HG02588 (cell line): ENCODE measurements around the gene RTN4RL1.

Experiments
- ATAC-seq: cut with Tn5 transposase; IDR thresholded peaks from one replicate; pipeline ENCODE4 v1.9.1; 2021; ENCODE audit warnings: mild to moderate bottlenecking, moderate library complexity; ENCODE audit not compliant: unreplicated experiment

Gene RTN4RL1

GRCh38 chr17:1956134-1956533 is 69.0 kb downstream of the RTN4RL1 start:
- no peak for ATAC-seq

DNA sequence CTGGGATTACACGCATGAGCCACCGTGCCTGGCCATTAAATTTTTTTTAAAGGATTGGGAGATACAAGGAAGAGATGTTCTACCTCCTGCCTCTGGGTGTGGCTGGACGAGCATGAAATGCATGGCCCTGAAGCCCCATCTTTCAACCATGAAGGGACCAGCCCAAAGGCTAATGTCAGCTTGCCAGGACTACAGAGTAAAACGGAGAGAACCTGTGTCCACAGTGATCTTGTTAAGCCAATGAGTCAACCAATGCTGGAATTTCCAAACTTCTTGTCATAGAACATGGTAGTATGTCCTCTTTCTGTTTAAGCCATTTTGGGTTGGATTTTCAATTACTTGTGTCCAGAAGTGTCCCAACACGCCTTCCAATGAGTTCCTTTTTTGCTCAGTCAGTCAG is 71.3 kb downstream of the RTN4RL1 start:
- ATAC-seq: no peak

DNA sequence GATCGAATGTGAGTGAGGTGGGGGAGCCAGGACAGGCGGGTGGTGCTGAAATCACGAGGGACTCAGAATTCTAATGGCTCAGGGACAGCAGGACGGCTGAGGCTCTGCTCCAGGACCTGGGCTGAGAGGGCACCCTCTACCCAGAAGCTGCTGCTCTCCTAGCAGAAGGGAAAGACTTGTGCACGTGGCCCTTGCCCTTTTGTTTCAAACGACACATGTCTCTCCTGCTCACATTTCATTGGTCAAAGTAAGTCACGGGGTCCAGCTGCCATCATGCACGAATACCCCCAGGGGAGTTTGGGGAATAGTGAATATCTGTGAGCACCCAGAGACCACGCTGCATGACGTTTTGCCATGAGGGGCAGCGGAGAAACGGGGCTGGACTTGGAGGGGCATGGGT is 73.2 kb downstream of the RTN4RL1 start:
- ATAC-seq: no peak

DNA sequence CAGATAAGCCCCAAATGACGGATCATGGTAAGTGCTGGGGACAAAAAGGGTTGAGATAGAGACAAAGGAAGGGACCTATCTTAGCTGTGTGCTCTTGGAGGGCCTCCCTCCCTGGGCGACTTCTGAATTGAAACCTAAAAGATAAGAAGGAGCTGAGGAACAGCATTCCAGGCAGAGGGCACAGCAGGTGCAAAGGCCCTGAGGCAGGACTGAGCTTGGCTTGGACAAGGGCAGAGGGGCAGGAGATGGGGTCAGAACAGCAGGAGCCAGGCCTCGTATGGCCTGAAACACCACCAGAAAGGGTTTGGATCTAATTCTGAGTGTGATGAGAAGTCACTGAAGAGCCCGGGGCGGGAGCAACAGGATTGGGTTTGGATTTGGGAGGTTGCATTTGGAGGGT is 75.4 kb downstream of the RTN4RL1 start:
- no peak for ATAC-seq

DNA sequence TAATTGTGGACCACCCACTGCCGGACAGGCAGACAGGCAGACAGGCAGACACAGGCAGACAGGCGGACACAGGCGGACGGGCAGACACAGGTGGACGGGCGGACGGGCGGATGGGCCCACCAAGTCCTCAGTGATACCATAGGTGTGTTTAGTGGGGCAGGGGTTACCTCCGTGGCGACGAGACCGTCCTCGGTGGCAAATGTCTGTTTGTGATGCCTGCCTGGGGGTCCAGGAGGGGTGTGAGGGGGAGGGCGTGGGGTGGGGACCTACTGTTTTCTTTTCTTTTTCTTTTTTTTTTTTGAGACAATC is 76.7 kb downstream of the RTN4RL1 start:
- no peak for ATAC-seq

DNA sequence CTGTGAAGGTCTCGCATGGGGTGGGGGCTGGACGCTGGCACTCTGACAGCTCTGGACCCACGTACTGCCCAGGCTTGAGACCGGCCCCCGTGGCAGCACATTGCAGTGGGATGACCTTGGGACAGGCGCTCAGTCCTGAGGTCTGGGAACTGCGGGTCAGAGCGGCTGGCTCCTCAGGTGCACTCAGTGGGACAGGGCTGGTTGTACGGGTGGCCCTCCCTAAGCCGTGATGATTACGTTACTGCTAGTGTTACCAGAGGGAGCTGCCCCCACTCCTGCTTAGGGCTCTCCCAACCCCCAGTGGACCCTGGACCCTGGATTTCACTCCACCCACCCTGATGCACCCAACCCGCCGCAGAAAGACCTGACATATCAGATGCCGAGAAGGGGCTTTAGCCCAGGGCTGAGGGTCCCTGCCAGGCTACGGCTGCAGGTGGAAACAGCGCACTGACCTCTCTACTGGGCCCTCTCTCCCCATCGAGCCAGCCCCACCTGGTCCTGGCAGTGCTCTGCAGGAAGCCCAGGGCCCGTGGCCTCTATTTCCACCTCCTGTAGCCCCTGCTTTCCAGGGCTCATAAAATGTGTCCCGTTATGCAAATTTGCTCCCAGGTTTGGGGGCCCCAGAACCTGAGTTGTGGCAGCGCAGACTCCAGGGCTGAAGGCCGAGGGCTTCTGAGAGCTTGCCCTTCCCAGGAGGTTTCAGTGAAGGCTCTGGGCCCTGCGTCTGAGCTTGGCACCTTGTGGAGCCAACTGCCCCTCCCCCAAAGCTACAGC is 77.2 kb downstream of the RTN4RL1 start:
- ATAC-seq: no peak

- no peak for ATAC-seq
These were observed 77.8 kb downstream of the RTN4RL1 start for GRCh38 chr17:1947229-1947742.

- ATAC-seq: no peak
These were observed 78.9 kb downstream of the RTN4RL1 start for GRCh38 chr17:1946021-1946932.

- ATAC-seq: no peak
These were observed 79.5 kb downstream of the RTN4RL1 start for GRCh38 chr17:1945621-1946020.

- ATAC-seq: no peak
These were observed 81.7 kb downstream of the RTN4RL1 start for GRCh38 chr17:1943436-1943831.

DNA sequence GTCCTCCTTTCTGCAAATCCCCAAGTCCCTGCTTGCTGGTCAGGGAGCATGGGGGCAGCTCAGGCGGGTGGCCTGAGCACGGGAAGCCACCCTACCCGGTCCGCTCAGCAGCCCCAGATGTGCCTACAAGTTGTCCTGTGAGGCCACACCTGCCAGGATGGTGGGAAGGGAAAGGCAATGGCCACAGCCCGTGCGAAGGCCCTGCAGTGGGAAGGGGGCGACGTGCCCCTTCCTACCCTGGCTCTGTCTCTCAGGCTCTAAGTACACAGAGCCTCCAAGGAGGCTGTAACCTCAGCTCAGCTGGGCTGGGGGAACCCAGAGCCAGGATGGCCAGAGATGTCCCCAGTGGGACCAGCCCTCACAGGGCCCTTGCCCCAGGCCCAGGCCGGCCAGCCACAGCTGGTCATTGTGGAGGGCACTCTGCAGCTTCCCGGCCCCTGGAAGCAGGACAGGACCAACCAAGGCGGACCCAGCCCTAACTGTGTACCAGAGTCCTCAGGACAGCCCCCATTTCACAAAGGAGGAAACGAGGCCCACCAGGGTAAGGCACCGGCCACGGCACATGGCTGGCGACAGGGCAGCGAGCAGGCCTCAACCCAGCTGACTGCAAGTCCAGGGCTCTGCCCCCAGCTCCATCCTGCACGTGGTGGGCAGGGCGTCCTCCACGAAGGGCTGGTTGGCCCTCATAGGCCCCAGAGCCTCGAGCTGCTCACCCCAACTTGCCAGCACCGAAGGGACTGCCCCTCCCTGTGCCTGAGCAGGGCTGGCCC is 82.3 kb downstream of the RTN4RL1 start:
- no peak for ATAC-seq

GRCh38 chr17:1942066-1942365 is 83.1 kb downstream of the RTN4RL1 start:
- no peak for ATAC-seq

- no peak for ATAC-seq
These were observed 83.7 kb downstream of the RTN4RL1 start for GRCh38 chr17:1941272-1942065.

DNA sequence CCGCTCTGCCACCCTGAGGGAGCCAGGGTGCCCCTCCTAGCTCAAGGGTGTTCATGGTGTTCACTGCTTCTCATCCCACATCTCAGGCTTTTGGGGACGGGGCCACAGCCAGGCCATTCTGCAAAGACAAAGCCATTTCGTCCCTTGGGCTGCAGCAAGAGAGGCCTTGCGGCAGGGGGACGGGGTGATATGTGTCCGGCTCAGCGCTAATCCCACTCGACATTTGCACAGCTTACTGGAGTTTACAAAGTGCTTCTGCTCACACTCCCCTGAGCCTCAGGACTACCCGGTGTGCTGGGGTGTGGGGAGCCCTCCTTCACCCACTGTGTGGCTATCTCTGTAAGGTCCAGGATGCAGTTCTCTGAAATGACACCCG is 84.3 kb downstream of the RTN4RL1 start:
- ATAC-seq: no peak

- ATAC-seq: no peak
These were observed 84.9 kb downstream of the RTN4RL1 start for GRCh38 chr17:1939981-1940809.

- no peak for ATAC-seq
These were observed 87.7 kb downstream of the RTN4RL1 start for GRCh38 chr17:1937461-1937860.

DNA sequence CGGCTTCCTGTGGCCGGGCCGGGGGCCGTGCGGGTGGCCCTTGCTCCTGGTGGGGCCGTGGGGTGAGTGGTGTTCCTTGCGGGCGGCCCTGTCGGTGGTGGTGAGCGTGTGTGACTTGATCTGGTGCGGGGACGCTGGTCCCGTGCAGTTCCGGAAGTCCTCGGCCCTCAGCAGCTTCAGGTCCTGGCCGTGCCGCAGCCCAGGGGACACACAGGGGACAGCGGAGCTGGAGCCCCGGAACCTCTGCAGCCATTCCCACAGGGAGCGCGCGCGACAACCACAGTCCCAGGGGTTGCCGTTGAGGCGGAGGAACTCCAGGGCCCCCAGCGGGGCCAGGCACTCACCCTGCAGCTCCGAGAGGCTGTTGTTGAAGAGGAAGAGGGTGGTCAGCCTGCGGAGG is 88.4 kb downstream of the RTN4RL1 start:
- no peak for ATAC-seq

DNA sequence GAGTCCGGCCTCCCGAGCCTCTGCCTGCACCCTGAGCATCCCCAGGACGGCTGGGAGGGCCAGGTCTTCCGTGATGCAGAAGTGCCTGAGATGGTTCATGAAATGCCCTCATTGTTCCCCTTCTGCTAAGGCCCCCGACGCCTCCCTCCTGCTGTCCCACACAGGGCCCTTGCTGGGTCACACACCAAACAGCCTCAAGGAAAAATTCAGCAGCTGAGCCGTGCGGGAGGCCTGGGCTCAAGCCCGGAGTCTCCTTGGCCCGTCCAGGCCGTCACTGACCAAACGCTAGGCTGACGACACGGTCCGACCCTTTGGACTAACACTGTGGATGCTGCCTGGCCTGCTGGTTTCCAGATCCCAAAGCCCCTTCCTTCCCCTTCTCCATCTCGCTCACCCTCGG is 90.2 kb downstream of the RTN4RL1 start:
- no peak for ATAC-seq

DNA sequence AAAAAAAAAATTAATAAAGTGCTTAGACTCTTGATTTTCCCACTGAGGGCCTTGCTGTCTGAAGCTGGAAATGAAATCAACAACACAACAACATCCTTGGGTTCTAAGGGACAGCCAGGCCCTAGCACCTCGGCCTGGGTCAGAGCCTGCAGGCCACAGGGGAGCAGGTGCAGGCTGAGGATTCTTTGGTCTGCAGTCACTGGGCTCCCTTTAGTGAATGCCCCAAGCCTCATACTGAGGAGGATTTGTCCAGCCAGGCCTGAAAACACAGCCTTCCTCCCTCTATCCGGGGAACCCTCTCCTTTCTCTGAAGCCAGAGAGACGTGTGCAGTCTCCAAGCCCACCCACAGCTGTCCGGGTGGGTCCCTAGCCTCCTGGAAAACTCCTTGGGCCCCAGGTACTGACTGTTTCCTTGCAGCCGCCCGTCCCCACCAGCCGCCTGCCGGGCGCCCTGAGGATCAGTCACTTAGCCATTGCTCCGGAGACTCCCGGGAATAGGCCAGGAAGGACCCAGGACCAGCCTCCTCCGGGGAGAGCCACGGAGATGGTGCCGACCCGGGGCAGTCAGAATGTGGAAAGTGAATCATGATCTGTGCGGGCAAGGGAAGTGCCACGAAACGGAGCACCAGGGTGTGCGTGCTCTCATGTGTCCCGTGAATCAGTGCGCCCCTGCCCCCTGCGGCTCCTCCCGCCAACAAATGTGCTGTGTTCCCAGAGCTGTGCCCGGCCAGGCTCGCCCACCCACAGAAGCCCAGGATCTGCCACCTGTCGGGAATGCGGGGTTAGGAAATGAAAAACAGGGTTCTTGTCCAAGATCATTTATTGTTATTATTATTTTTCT is 91.0 kb downstream of the RTN4RL1 start:
- no peak for ATAC-seq
